Stimulated activated CD8-positive, alpha-beta memory T cell treated with anti-CD3 and anti-CD28 coated beads, Interleukin-4, amount 100 ng/mL, for 24 hours (primary cell): ENCODE results near the gene COA3.

Experiments
- DNase-seq: peaks from one replicate; pipeline ENCODE4 v3.0.0-alpha.2; 2020; ENCODE audit warnings: low read depth

COA3 gene, protein sequence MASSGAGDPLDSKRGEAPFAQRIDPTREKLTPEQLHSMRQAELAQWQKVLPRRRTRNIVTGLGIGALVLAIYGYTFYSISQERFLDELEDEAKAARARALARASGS

DNA sequence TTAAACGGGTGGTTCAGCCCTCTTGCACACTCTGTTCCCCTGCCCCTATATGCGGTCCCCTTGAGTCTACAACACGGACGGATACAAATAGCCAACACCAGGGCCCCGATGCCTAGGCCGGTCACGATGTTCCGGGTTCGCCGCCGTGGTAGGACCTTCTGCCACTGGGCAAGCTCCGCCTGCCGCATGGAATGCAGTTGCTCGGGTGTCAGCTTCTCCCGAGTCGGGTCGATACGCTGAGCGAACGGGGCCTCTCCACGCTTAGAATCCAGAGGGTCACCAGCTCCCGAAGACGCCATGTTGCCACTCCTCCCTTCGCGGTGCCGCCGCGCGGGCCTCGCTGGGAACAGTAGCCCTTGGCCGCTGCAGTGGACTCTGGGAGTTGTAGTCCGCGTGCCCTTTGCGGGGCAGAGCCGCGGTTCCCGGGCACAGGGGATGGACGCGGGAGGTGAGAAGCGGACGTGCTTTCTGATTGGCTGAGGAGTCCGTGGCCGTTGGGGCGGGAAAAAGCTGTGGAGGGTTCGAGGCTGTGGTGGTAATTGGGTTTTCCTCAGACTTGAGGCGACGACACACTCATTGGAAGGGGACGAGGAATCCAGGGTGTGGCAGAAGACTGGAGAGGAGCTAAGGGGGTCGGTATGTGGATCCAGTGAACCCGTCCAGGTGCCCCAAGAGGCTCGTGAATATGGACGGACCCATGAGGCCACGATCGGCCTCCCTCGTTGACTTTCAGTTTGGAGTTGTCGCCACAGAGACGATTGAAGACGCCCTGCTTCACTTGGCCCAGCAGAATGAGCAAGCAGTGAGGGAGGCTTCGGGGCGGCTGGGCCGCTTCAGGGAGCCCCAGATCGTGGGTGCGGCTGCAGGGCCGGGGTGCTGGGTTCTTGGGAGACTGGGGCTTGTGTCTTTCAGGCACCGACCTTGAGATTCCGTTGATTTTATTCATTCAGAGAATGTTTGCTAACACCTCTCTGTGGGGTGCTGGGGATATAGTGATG is at the start of gene COA3, which contains the start of gene CNTD1:
COA3 (minus strand) TSS at position 322 of the 998 bp plus-strand sequence; CDS start at position 299, 23 bp downstream.
CNTD1 (plus strand) TSS at position 479 of the 998 bp plus-strand sequence; CDS start at position 686, 207 bp downstream.
- peak; percentile 74 for DNase-seq

DNA sequence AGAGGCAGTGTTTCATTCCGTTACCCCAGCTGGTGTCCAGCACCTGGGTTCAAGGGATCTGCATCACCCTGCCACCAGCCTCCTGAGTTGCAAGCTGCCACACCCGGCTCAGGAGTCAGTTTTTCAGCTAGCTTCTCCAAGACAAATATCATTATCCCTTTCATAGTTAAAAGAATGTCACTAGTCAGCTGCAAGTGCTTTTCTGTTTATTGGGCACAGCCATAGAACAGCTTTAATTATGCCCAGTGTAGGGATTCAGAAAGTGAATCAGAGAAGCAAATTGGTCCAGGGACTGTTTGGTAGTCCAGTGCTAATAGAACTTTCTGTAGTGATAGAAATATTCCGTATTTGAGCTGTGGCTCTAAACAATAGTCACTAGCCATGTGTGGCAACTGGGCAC is 49.6 kb upstream of the COA3 start:
- no peak for DNase-seq

DNA sequence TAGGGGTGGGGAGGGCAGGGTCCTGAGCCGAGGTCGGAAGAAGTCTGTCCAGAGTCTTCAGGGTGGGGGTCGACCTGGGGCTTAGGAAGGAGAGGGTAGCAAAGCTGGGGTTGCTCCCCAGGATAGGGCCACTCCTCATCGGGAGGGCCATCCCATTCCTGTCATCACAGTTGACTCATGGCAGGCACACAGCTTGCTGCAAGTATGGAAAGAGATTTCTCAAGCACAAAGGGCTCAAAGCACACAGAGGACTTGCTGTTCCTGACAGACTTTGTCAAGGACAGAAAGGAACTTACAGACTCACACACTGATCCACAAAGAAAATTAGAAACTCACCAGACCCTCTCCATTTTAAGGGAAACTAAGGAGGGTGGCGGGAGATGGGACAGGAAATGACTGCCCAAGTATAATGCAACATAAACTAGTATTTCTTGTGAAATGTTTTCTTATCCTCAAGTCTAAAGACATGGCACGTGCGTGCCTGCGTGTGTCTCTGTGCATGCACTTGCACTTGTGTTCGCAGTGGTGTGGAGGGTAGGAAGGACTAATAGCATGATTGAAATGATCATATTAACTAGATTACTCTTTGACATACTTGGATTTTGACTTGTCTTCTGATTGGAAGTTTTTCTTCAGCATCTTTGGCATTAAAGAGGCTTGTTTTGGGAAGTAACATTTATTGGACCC is 48.2 kb upstream of the COA3 start:
- no peak for DNase-seq

DNA sequence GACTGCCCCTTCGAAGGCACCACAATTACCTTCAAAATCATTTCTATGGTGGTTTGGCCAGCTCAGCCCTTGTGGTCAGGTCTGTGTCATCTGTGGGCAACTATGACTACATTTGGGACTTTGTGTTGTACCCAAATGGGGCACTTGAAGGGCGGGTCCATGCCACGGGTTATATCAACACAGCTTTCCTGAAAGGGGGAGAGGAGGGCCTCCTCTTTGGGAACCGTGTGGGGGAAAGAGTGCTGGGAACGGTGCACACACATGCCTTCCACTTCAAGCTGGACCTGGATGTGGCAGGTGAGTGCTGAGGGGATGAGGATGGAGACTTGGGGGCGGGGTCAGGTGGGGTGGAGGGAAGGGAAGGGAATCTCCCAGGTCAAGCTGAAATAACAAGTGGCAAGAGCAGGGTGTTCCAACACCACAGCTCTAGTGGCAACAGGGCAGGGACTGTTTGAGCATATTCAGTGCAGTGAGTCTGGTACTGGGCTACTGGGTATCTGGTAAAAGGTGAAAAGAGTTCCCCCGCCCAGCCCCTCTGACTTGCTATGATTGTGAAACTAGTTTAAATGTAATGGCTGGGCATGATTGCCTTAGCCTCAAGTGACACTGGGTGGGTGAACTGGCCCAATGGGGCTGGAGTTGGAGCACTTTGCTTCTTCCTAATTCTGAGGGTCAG is 47.6 kb upstream of the COA3 start:
- DNase-seq, result no peak

DNA sequence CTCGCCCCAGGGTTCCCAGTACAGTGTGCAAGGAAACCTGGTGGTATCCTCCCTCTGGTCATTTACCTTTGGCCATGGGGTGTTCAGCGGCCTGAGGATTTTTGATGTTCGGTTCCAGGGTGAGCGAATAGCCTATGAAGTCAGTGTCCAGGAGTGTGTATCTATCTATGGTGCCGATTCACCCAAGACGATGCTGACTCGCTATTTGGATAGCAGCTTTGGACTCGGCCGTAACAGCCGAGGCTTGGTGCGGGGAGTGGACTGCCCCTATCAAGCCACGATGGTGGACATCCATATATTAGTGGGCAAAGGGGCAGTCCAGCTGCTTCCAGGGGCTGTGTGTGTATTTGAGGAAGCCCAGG is 47.0 kb upstream of the COA3 start:
- DNase-seq, result no peak

DNA sequence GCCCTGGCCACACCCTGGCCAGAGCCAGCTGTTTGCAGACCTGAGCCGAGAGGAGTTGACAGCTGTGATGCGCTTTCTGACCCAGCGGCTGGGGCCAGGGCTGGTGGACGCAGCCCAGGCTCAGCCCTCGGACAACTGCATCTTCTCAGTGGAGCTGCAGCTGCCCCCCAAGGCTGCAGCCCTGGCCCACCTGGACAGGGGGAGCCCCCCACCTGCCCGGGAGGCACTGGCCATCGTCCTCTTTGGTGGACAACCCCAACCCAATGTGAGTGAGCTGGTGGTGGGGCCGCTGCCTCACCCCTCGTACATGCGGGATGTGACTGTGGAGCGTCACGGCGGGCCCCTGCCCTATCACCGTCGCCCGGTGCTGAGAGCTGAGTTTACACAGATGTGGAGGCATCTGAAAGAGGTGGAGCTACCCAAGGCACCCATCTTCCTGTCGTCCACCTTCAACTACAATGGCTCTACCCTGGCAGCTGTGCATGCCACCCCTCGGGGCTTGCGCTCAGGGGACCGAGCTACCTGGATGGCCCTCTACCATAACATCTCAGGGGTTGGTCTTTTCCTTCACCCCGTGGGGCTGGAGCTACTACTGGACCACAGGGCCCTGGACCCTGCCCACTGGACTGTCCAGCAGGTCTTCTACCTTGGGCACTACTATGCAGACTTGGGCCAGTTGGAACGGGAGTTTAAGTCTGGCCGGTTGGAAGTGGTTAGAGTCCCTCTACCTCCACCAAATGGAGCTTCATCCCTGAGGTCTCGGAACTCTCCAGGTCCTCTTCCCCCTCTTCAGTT is 46.5 kb upstream of the COA3 start:
- no peak for DNase-seq

DNA sequence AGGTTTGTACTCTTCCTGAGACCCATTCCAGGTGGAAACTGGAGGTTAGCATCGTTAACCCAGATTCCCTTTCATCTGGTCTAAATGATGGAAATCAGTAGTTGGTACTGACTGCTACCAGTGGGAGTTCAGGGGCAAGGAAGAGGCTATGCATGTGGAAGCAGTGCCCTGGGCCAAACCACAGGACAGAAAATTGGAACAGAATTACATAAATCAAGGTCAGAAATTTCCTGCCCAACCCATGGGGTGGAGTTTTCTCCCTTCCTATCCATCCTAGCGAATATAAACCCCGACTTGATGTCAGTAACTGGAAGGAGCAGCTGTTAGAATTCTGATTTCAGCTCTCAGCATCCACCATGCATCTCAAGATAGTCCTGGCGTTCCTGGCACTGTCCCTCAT is 45.8 kb upstream of the COA3 start, which contains the start of gene AOC2:
AOC2 (plus strand) TSS at position 310 of the 400 bp plus-strand sequence; CDS start at position 357, 47 bp downstream.
- no peak for DNase-seq

DNA sequence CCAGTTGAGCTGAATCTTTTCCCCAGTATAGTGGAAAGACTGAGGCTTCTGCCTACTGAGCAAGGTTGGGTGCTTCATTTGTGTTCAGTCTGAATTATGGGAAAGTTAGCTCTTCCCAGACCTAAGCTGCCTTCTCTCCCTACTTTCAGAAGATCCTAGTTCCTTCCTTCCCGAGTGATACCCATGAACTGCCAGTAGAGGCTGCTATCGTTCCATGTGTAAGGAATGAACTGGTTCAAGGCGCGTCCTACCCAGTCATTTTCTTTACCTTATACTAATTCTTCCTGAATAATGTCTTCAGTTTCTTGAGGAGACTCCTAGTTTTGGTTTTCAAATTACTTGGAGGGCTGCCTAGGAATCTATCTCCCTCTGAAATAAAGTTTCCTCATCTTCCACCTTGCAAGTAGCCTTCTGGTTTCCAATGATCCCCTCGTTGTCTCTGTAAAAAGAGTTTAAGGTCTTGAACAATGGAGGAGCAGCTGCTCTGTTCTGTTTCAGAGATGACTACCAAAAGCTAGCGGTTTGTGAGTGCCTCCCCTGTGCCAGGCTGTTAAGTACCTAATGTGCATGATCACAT is 44.9 kb upstream of the COA3 start:
- DNase-seq, result no peak

DNA sequence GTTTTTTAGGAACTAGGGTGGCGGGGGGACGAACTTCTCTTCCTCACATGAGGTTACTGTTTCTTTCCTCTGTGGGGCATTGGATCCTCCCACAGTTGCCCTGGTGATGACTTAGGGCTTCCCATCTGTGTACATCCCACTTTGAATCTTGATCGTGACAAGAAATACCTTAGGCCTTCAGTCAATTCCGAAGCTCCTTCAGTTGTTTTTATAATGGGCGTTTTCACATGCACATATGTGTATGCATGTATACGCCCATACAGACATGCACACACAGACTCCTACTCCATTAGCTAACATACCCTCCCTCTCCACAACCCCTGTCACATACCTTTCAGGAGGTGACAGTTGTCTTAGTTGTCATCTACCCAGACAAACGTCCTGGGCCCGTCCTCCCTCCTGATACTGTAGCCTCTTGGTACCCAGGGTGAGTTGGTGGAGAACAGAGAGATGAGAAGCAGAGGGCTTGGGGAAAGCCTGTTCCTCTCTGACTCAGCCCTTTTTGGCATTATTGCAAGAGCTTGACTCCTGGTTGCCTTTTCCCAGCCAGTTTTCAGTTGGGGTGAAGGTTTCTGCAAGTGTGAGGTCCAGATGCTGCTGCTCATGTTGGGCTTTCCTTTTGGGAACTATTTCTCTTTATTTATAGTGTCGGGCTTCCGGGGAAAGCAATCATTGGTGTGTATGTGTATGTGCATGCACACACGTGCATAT is 43.6 kb upstream of the COA3 start:
- DNase-seq, result no peak

DNA sequence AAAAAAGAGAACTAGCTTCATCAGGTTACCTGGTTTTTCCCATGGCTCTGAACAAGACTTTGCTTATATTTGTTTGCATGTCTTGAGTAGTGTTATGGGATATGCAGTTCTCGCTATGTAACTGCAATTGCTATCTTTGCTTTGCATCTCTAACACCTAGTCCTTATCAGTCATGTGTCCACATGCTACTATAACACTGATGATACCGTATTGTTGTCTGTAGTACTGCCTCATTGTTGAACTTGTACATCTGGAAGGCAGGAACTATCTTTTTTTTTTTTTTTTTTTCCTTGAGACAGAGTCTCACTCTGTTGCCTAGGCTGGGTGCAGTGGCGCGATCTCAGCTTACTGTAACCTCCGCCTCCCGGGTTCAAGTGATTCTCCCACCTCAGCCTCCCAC is 37.2 kb upstream of the COA3 start:
- no peak for DNase-seq

DNA sequence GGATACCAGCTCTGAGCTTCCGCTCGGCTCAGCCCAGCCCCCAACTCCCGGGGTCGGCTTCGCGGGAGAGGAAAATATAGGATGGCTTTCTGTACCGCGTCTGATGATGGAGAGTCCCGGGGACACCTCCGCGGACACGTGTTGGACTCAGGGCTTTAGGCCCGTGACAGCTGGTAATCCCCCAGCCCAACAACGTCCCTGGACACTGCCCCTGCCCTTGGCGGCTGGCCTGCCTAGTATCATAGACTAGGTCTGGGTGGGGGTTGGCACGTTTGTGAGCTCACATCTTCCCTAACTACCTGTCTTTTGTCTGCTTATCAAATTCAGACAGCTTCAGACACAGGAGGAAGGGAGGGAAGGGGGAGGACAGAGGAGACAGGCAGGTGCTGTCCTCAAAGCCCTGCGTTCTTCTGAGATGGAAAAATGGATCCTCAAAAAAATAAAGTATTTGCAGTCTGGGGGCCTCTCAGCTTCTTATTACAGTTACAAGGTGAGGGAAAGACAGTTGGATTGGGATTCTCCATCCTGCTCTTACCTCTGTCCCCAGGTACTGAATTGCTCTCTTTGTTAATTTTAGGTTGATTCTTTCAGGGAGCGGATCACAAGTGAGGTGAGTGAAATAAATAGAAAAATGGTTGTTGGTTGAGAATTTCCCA is 35.4 kb upstream of the COA3 start:
- no peak for DNase-seq

DNA sequence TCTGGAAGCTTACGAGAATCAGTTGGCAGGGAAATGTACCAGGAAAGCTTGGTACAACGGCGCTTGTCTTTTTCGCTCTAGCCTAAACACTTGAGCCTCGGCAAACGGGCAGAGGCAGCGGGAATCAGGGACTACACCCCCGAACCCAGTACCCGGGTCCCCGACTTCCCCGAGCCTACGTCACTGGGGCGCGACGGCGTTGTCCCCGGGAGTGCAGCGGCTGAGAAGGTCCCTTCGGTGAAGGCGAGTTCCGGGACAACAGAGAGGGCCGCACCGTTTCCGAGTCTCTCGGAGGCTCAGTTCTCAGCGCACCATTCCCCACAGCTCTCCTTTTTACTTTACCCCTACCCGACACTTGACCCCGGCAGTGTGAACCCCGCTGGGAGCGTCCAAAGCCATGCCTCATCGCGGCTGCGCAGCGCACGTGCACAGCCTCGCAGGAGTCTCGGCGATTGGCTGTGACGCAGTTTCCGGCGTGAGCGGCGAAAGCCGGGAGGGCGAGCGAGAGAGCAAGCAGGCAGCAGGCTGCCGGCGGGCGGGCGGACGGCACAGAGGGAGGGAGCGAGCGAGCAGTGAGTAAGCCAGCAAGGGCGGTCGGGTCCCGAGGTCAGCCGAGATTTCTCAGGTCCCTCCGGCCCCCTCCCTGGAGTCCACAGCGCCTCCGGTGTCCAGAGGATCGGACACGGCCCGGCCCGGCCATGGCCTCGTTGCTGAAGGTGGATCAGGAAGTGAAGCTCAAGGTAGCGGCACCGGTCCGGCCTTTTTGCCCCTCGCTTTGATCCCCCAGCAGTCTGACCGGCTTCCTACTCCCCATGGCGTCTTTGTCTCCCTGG is 34.6 kb upstream of the COA3 start, which contains the start of gene PSME3:
PSME3 (plus strand) TSS at position 464 of the 833 bp plus-strand sequence; CDS start at position 699, 235 bp downstream.
- DNase-seq, result peak; percentile 84

DNA sequence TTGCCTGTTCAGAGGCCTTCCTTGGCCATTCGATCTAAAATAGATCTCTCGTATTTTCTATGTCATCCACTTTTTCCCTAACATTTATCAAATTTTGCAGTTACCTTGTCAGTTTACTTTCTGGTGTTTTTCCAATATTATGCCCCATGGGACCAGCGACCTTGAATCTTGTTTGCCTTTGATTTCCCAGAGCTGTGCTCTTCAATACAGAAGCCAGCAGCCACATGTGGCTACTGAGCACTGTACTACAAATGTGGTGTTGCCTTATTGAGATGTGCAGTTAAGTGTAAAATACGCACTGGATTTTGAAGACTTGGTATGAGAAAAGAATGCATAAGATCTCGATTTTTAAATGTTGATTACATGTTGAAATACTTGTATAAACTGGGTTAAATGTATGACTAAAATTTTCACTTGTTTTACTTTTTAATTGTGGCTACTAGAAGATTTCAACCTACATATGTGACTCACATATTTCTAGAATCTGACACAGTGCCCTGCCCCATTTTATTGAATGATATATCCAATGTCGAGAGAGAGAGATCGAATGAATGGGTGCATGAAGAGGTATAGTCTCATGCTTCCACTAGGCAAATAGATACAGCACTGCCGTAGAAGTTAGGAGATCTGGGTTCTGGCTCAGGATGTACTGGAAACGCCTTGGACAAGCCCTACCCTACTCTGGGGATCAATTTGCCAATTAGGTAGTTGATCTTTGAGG is 33.9 kb upstream of the COA3 start:
- no peak for DNase-seq

DNA sequence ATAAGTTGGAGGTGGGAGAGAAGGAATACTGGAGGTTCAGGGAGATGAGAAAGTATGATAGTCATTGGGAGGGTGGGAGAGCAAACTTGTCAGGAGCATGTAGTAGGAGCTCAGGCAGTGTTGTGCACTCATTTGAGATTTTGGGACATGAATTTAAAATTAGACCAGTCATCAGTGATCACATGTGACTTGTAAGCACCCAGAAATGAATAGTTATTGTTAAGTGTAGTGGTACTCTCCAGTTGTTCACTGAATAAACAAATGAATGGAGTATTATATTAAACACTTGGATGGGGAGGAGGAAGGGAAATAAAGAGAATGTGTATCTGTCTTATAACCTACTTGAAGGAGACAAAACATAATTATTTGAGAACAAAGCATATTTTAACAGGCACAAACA is 32.5 kb upstream of the COA3 start:
- no peak for DNase-seq

DNA sequence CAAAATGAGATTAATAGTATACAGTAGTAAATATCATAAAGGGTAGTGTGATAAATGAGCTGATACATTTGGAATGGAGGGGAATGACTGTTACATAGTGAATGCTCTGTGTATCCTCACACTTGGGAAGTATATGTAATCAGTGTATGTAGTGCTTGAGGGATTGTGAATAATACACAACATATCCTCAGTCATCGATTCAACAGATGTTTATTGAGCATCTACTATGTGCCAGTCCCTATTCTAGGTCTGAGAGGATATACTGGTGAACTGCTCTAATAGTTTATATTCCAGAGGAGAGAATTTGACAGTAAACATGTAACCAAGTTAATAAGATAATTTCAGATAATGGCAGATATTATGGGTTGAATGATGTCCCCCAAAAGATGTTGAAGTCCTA is 29.0 kb upstream of the COA3 start:
- no peak for DNase-seq

DNA sequence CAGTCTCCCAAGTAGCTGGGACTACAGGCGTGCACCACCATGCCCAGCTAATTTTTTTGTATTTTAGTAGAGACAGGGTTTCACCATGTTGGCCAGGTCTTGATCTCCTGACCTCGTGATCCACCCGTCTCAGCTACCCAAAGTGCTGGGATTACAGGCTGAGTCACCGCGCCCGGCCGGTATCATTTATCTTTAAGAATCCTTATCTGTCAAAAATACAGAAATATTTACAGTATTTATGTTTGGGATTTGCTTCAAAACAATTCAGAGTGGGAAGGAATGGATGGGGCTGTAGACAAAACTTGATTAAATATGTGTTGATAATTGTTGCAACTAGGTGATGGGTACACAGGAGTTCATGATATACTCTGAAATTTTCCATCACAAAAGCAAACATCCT is 22.7 kb upstream of the COA3 start:
- no peak for DNase-seq

DNA sequence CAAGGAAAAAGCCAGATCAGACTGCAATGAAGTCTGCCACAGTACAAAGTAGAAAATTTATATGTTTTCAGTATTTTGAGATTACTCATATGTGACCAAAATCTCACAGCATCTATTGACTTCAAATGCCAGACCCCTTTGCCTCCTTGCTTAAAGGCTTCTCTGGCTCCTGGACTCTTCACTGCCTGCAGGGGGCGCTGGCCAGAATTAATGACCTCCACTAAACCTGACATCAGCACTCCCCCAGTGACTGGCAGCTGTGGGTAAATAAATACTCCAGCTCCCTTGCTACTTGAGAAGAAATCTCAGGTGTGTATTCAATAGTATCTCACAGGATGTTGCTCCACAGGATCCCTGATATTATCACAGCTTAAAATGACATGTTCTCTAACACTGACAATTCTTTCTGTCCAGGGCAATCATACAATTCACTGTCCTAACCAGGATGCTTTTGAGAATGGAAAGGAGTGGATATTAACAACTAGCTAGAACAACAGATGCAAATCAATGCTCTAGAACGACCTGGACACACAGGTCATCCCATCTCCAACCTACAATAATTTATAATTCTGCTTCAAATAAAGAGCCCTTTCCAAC is 21.5 kb upstream of the COA3 start:
- peak; percentile 51 for DNase-seq

DNA sequence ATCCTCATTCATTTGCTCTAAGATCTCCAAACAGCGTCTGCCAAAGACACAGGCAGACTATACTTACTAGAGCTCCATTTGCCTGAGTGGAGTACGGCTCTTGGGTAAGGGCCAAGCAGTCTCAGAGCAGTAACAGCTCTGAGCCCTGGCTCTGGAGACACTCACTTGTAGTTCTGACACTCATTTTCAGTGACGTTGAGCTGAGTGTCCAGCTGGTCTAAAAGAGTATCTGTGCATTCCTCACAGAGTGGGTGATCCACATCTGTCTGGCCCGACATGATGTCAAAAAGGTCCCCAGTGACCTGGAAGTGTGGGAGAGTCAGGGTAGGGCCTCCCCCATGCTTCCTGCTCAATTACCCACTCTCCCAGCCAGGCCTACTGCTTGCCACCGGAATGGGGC is 19.9 kb upstream of the COA3 start:
- no peak for DNase-seq
